Tibial nerve (tissue), 3 donors: ENCODE results near the gene SYNJ2.

ENCODE experiments used
- POLR2A ChIP-seq, 2 donors: fragments of 450-650 bp; IDR thresholded peaks; one replicate each; pipeline ENCODE4 v1.6.1; 2017; ENCODE audit warnings: antibody characterized with exemption in 2 of 2, mild to moderate bottlenecking in 2 of 2, moderate library complexity in 2 of 2
- TF ChIP-seq, protein P1 (sequence below), 5 experiments: fragments of 200-600 bp in 3 of 5; fragments of 450-650 bp in 2 of 5; sonication (generic) in 3 of 5; IDR thresholded peaks; one replicate each; pipeline ENCODE4 v1.5.1; 2016 to 2019; ENCODE audit warnings: antibody characterized with exemption in 5 of 5, mild to moderate bottlenecking in 3 of 5, moderate library complexity in 2 of 5

DNA sequence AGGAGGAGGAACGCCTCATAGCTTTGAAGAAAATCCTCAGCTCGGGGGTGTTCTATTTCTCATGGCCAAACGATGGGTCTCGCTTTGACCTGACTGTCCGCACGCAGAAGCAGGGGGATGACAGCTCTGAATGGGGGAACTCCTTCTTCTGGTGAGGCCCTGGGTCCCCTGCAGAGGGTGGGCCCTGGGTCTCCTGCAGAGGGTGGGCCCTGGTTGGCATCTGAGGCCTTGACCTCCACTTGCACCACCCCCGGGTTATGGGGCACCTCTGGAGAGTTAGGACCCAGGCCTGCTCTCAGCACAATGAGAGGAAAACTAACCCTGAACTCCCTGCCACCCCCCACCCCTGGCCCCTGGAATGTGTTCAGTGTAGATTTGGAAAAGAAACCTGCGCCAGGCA lies 47.2 kb downstream of the SYNJ2 start:
- no peak for TF ChIP-seq POLR2A (IDR thresholded peaks at IDR 0.05)
- TF ChIP-seq, protein P1, sequence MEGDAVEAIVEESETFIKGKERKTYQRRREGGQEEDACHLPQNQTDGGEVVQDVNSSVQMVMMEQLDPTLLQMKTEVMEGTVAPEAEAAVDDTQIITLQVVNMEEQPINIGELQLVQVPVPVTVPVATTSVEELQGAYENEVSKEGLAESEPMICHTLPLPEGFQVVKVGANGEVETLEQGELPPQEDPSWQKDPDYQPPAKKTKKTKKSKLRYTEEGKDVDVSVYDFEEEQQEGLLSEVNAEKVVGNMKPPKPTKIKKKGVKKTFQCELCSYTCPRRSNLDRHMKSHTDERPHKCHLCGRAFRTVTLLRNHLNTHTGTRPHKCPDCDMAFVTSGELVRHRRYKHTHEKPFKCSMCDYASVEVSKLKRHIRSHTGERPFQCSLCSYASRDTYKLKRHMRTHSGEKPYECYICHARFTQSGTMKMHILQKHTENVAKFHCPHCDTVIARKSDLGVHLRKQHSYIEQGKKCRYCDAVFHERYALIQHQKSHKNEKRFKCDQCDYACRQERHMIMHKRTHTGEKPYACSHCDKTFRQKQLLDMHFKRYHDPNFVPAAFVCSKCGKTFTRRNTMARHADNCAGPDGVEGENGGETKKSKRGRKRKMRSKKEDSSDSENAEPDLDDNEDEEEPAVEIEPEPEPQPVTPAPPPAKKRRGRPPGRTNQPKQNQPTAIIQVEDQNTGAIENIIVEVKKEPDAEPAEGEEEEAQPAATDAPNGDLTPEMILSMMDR (IDR thresholded peaks at IDR 0.05) = no peak
